HCT116 (cell line): ENCODE results near the gene FAM181B. TPM values are rescaled to one million over a fixed set of nuclear protein-coding genes. Genes with fewer than 3 reads are reported as not detected.

ENCODE experiments used
- ATAC-seq: fragments of 200-7000 bp; cut with Tn5 transposase; 2 replicates; pipeline ENCODE4 v1.9.1; 2020; ENCODE audit warnings: mild to moderate bottlenecking, moderate library complexity
- BruUV-seq: library from RNA; stranded (reverse); fragments of 400-500 nt; replicated peaks from 2 replicates; lab custom pipeline; 2021; lab: Mats Ljungman, UMichigan
- CTCF ChIA-PET: fragments of 300-600 bp; sonication (Branson Sonifier 250); formaldehyde crosslinking; loops from one replicate; lab custom pipeline; 2021; ENCODE audit warnings: antibody characterized with exemption; lab: Charles Lee
- POLR2A ChIA-PET: fragments of 300-600, 350-600 bp; sonication (Branson Sonifier 250); formaldehyde crosslinking; loops from one replicate; lab custom pipeline; 2021; ENCODE audit warnings: antibody characterized with exemption; lab: Charles Lee
- RAD21 ChIA-PET, 2 experiments: fragments of 300-600 bp; sonication (Branson Sonifier 250); formaldehyde crosslinking; loops; one replicate each; lab custom pipeline; 2023; ENCODE audit warnings: low total read pairs in 2 of 2; ENCODE audit not compliant: uncharacterized antibody in 2 of 2, unreplicated experiment in 2 of 2, low non-redundant PET in 1 of 2; lab: Charles Lee
- DNase-seq: peaks from one replicate; pipeline ENCODE4 v3.0.0-alpha.2; 2010; ENCODE audit warnings: low read depth, low spot score
- H2AFZ ChIP-seq: fragments of 200-600 bp; shearing (Covaris generic), sonication (generic); 2 replicates; pipeline ENCODE4 v1.6.1; 2017; ENCODE audit warnings: low read depth, mixed run types, mixed read lengths, antibody characterized with exemption, low read length; ENCODE audit not compliant: poor library complexity, severe bottlenecking
- H3K27ac ChIP-seq: 2 replicates; pipeline ENCODE4 v1.5.1; 2012; ENCODE audit warnings: low read depth, low read length
- H3K27me3 ChIP-seq: fragments of 200-600 bp; sonication (generic); 2 replicates; pipeline ENCODE4 v1.6.1; 2016; ENCODE audit warnings: mixed run types, low read length, mixed read lengths; ENCODE audit not compliant: insufficient read depth
- H3K36me3 ChIP-seq, 2 experiments: fragments of 200-500 bp in 1 of 2; fragments of 200-600 bp in 1 of 2; sonication (Bioruptor generic) in 1 of 2; sonication (generic) in 1 of 2; 2 replicates each; pipeline versions ENCODE4 v1.5.1 to v1.6.1; 2014 to 2016; ENCODE audit warnings: low read length in 2 of 2, inconsistent platforms in 1 of 2, mixed read lengths in 1 of 2, mixed run types in 1 of 2; ENCODE audit not compliant: insufficient read depth in 2 of 2, control insufficient read depth in 1 of 2
- H3K4me1 ChIP-seq, 2 experiments: fragments of 200-600 bp in 1 of 2; sonication (generic) in 1 of 2; 2 replicates each; pipeline versions ENCODE4 v1.5.1 to v1.6.1; 2012 to 2017; ENCODE audit warnings: low read length in 2 of 2, inconsistent platforms in 1 of 2, mild to moderate bottlenecking in 1 of 2, mixed read lengths in 1 of 2, mixed run types in 1 of 2, moderate library complexity in 1 of 2; ENCODE audit not compliant: insufficient read depth in 2 of 2, control insufficient read depth in 1 of 2
- H3K4me2 ChIP-seq: fragments of 200-600 bp; sonication (generic); 2 replicates; pipeline ENCODE4 v1.6.1; 2017; ENCODE audit warnings: mixed run types, low read length, mixed read lengths
- H3K4me3 ChIP-seq, 2 experiments: fragments of 200-600 bp in 1 of 2; sonication (generic) in 1 of 2; replicated peaks in 1 of 2; 2 replicates each; pipeline ENCODE4 v1.5.1; 2011 to 2016; ENCODE audit warnings: low read length in 2 of 2, control low read depth in 1 of 2, low read depth in 1 of 2, mild to moderate bottlenecking in 1 of 2, mixed read lengths in 1 of 2, mixed run types in 1 of 2
- H3K79me2 ChIP-seq: fragments of 200-600 bp; sonication (generic); 2 replicates; pipeline ENCODE4 v1.6.1; 2017; ENCODE audit warnings: mild to moderate bottlenecking, mixed run types, low read length, moderate library complexity, mixed read lengths; ENCODE audit not compliant: insufficient read depth
- H3K9ac ChIP-seq: fragments of 200-600 bp; sonication (generic); 2 replicates; pipeline ENCODE4 v1.6.1; 2016; ENCODE audit warnings: low read length, mixed read lengths
- H3K9me2 ChIP-seq: fragments of 200-600 bp; sonication (generic), shearing (Covaris generic); 2 replicates; pipeline ENCODE4 v1.6.1; 2017; ENCODE audit warnings: mixed run types, mild to moderate bottlenecking, moderate library complexity; ENCODE audit not compliant: insufficient read depth
- H3K9me3 ChIP-seq, 2 experiments: fragments of 200-500 bp in 1 of 2; fragments of 200-600 bp in 1 of 2; sonication (Bioruptor generic) in 1 of 2; sonication (generic) in 1 of 2; 2 replicates each; pipeline ENCODE4 v1.6.1; 2014 to 2017; ENCODE audit warnings: low read length in 2 of 2, mixed read lengths in 2 of 2, inconsistent platforms in 1 of 2, low read depth in 1 of 2, mild to moderate bottlenecking in 1 of 2, mixed run types in 1 of 2, moderate library complexity in 1 of 2; ENCODE audit not compliant: control insufficient read depth in 1 of 2, insufficient read depth in 1 of 2
- H4K20me1 ChIP-seq: fragments of 200-600 bp; sonication (generic), shearing (Covaris generic); 2 replicates; pipeline ENCODE4 v1.6.1; 2017; ENCODE audit warnings: mixed run types, mild to moderate bottlenecking, moderate library complexity; ENCODE audit not compliant: insufficient read depth
- CEBPB ChIP-seq: IDR thresholded peaks from 2 replicates; pipeline ENCODE4 v1.6.1; 2012; ENCODE audit warnings: low read depth
- ELF1 ChIP-seq: IDR thresholded peaks from 2 replicates; pipeline ENCODE4 v1.6.1; 2012; ENCODE audit warnings: low read depth, borderline replicate concordance
- JUND ChIP-seq: IDR thresholded peaks from 2 replicates; pipeline ENCODE4 v1.6.1; 2012
- intact Hi-C: fragments of 100-400 bp; cut with micrococcal nuclease; formaldehyde crosslinking; loops from 2 replicates; pipeline ENCODE4 v1.10.0; 2022
- total RNA-seq: library from RNA; stranded (reverse); gene quantifications from one replicate; pipeline ENCODE4 v1.2.1, GENCODE V29; 2021; ENCODE audit not compliant: unreplicated experiment
- TF ChIP-seq, protein P1 (sequence below), 3 experiments: fragments of 200-600 bp in 1 of 3; sonication (generic) in 1 of 3; IDR thresholded peaks in 2 of 3; conservative IDR thresholded peaks in 1 of 3; 2 replicates each; pipeline ENCODE4 v1.5.1; 2012 to 2017; ENCODE audit warnings: low read depth in 2 of 3, low read length in 2 of 3, antibody characterized with exemption in 1 of 3, borderline replicate concordance in 1 of 3, control low read depth in 1 of 3, mild to moderate bottlenecking in 1 of 3, mixed read lengths in 1 of 3, mixed run types in 1 of 3, moderate library complexity in 1 of 3; ENCODE audit not compliant: insufficient read depth in 1 of 3
- TF ChIP-seq, protein P2 (sequence below): IDR thresholded peaks from 2 replicates; pipeline ENCODE4 v1.6.1; 2012
- TF ChIP-seq, protein P3 (sequence below): IDR thresholded peaks from 2 replicates; pipeline ENCODE4 v1.6.1; 2011; ENCODE audit warnings: mild to moderate bottlenecking, low read length, moderate library complexity; ENCODE audit not compliant: insufficient replicate concordance; ENCODE audit errors: extremely low read depth

Gene FAM181B
- total RNA-seq, 1 experiment from 2014 or later, result not detected

DNA sequence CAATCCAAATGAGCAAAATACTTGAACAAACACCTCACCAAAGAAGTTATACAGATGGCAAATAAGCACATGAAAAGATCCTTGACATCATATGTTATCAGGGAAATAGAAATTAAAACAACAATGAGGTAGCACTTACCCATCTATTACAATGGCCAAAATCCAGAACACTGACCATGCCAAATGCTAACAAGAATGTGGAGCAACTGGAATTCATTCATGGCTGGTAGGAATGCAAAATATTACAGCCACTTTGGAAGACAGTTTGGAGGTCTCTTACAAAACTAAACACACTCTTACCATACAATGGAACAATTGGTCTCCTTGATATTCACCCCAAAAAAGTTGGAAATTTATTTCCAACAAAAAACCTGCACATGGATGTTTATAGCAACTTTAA lies 19.1 kb upstream of the FAM181B start:
- Histone ChIP-seq H3K4me3 (no peak overlapping the region), H3K27me3 (peaks cover 57% of the 10 kb centered on the region), H3K9me2 (no peaks in the 10 kb centered on the region), H2AFZ (no peak overlapping the region), H3K36me3 (no peaks in the 10 kb centered on the region), H3K79me2 (no peaks in the 10 kb centered on the region), H3K4me2 (no peak overlapping the region), H3K9me3 (no peaks in the 10 kb centered on the region), H4K20me1 (no peaks in the 10 kb centered on the region), H3K4me1 (no peaks in the 10 kb centered on the region), H3K27ac (no peak overlapping the region), H3K9ac (no peak overlapping the region)
- ChIA-PET POLR2A (no interaction called here), CTCF (no interaction called here), RAD21 (no interaction called here)
- no peak for ATAC-seq
- no TSS peak for BruUV-seq
- no peak for DNase-seq
- TF ChIP-seq, protein P1, sequence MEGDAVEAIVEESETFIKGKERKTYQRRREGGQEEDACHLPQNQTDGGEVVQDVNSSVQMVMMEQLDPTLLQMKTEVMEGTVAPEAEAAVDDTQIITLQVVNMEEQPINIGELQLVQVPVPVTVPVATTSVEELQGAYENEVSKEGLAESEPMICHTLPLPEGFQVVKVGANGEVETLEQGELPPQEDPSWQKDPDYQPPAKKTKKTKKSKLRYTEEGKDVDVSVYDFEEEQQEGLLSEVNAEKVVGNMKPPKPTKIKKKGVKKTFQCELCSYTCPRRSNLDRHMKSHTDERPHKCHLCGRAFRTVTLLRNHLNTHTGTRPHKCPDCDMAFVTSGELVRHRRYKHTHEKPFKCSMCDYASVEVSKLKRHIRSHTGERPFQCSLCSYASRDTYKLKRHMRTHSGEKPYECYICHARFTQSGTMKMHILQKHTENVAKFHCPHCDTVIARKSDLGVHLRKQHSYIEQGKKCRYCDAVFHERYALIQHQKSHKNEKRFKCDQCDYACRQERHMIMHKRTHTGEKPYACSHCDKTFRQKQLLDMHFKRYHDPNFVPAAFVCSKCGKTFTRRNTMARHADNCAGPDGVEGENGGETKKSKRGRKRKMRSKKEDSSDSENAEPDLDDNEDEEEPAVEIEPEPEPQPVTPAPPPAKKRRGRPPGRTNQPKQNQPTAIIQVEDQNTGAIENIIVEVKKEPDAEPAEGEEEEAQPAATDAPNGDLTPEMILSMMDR (IDR thresholded peaks at IDR 0.05 in 2 of 3, conservative IDR thresholded peaks at IDR 0.05 in 1 of 3; ENCODE audit: borderline replicate concordance in 1 of 3, insufficient read depth in 1 of 3, low read depth in 2 of 3, low read length in 2 of 3), result no peak
- TF ChIP-seq ELF1 (no peak), JUND (no peak), CEBPB (no peak)
- intact Hi-C loops, result no loop called here

DNA sequence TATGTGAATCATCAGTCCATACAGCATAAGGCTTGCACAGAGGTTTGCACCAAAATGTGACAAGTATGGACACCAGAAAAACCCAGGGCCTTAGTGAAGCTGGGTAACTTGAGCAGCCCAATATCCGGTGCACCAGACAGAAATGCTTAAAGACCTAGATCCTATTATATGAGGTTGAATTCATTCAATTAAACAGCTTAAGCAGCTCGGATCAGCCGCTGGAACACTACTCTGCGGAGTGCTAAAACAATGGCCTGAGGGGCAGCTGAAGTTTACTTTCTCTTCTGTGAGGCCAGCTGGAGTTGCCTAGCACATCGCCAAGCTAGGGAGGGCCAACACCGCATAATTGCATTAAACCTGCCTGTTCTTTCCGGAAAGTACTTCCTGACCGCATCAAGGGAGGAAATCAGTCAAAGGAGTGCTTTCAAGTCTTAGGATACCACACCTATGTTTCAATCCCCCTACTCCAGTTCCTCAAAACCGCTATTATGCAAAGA lies 17.0 kb upstream of the FAM181B start:
- Histone ChIP-seq H2AFZ (no peak overlapping the region), H3K9ac (no peak overlapping the region), H3K27me3 (peaks cover 38% of the 10 kb centered on the region), H3K27ac (no peak overlapping the region), H3K79me2 (no peaks in the 10 kb centered on the region), H3K36me3 (no peaks in the 10 kb centered on the region), H3K4me2 (no peak overlapping the region), H3K9me3 (no peaks in the 10 kb centered on the region), H3K9me2 (no peaks in the 10 kb centered on the region), H3K4me1 (no peaks in the 10 kb centered on the region), H4K20me1 (no peaks in the 10 kb centered on the region), H3K4me3 (no peak overlapping the region)
- intact Hi-C loops, result no loop called here
- DNase-seq (no peak), ATAC-seq (no peak)
- POLR2A ChIA-PET, result no interaction called here
- RAD21 ChIA-PET, result no interaction called here
- no TSS peak for BruUV-seq
- CTCF ChIA-PET, result no interaction called here
- TF ChIP-seq, protein P2, sequence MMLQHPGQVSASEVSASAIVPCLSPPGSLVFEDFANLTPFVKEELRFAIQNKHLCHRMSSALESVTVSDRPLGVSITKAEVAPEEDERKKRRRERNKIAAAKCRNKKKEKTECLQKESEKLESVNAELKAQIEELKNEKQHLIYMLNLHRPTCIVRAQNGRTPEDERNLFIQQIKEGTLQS, result no peak
- TF ChIP-seq, protein P3, sequence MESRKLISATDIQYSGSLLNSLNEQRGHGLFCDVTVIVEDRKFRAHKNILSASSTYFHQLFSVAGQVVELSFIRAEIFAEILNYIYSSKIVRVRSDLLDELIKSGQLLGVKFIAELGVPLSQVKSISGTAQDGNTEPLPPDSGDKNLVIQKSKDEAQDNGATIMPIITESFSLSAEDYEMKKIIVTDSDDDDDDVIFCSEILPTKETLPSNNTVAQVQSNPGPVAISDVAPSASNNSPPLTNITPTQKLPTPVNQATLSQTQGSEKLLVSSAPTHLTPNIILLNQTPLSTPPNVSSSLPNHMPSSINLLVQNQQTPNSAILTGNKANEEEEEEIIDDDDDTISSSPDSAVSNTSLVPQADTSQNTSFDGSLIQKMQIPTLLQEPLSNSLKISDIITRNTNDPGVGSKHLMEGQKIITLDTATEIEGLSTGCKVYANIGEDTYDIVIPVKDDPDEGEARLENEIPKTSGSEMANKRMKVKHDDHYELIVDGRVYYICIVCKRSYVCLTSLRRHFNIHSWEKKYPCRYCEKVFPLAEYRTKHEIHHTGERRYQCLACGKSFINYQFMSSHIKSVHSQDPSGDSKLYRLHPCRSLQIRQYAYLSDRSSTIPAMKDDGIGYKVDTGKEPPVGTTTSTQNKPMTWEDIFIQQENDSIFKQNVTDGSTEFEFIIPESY, result no peak
